ENCODE results near the gene GPR148. TPM values are rescaled to one million over a fixed set of nuclear protein-coding genes. Genes with fewer than 3 reads are reported as not detected.

Gene GPR148
- total and polyA plus RNA-seq, 2 of the 4 experiments (the other 2 are of a cell fraction): not detected

DNA sequence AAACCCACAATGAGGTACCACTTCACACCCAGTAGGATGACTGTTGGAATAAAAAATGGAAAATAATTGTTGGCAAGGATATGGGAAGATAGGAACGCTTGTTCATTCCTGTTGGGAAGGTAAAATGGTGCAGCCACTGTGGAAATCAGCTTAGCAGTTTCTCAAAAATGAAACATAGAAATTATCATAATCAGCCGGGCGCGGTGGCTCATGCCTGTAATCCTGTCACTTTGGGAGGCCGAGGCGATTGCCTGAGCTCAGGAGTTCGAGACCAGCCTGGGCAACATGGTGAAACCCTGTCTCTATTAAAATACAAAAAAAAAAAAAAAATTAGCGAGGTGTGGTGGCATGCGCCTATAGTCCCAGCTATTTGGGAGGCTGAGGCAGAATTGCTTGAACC is 49.9 kb downstream of the GPR148 start:
- intact Hi-C loops (cut with micrococcal nuclease) (no loop called here), dilution Hi-C loops (cut with HindIII; ENCODE audit: low sequenced_read_pairs, unreplicated experiment) (no loop called here), in situ Hi-C loops (cut with MboI; ENCODE audit: low sequenced_read_pairs) (no loop called here)
- Histone ChIP-seq H3K79me1 (ENCODE audit: low read depth in 1 of 2, low read length in 2 of 2) (no peaks in the 10 kb centered on the region), H2AK9ac (replicated peaks; ENCODE audit: low read depth, low read length, poor library complexity) (no peak overlapping the region), H4K91ac (ENCODE audit: insufficient read depth, low read depth, low read length) (no peak overlapping the region), H3K4ac (ENCODE audit: low read depth, low read length) (no peak overlapping the region), H2BK15ac (ENCODE audit: low read depth, low read length) (no peak overlapping the region), H3K36me3 (ENCODE audit: control insufficient read depth, insufficient read depth, low read length) (no peaks in the 10 kb centered on the region), H4K8ac (ENCODE audit: low read depth in 2 of 2, low read length in 2 of 2) (no peak overlapping the region), H3K27ac (ENCODE audit: insufficient read depth, low read length) (no peak overlapping the region), H3K56ac (ENCODE audit: extremely low read depth, insufficient read depth, low read length) (no peak overlapping the region), H3K27me3 (ENCODE audit: control insufficient read depth, insufficient read depth, low read length) (no peaks in the 10 kb centered on the region), H3K9ac (ENCODE audit: low read depth, low read length) (no peak overlapping the region), H2BK120ac (ENCODE audit: low read depth, low read length) (no peak overlapping the region), H2AFZ (replicated peaks; ENCODE audit: low read length, poor library complexity) (no peak overlapping the region), H3K9me1 (ENCODE audit: insufficient read depth, low read length) (no peaks in the 10 kb centered on the region), H2AK5ac (ENCODE audit: low read depth, low read length) (no peak overlapping the region), H3K4me2 (ENCODE audit: low read depth, low read length) (no peak overlapping the region), H3K4me3 (ENCODE audit: insufficient read depth, low read depth, low read length) (no peak overlapping the region), H2BK5ac (ENCODE audit: low read depth, low read length, poor library complexity, severe bottlenecking) (no peak overlapping the region), H3K9me3 (ENCODE audit: control insufficient read depth, insufficient read depth, low read length) (no peaks in the 10 kb centered on the region), H3K23ac (ENCODE audit: low read depth, low read length) (no peak overlapping the region), H4K20me1 (ENCODE audit: insufficient read depth, low read length) (no peaks in the 10 kb centered on the region), H4K5ac (ENCODE audit: low read depth, low read length) (no peak overlapping the region), H3K14ac (replicated peaks; ENCODE audit: low read depth, low read length) (no peak overlapping the region), H3K18ac (ENCODE audit: low read depth, low read length) (no peak overlapping the region), H3K4me1 (ENCODE audit: control insufficient read depth, insufficient read depth, low read length) (no peaks in the 10 kb centered on the region), H2BK20ac (ENCODE audit: low read depth, low read length) (no peak overlapping the region)
- no peak for DNase-seq
- POLR2A ChIA-PET (ENCODE audit: unreplicated experiment): no interaction called here
- no peak for ATAC-seq (ENCODE audit: low read depth)
- CTCF ChIA-PET: no interaction called here
- WGBS, 2 experiments (ENCODE audit: extremely low coverage in 2 of 2, insufficient read length in 1 of 2): no CpG with 5 or more reads among the region's 9 CpGs
- no peak for TF ChIP-seq RCOR1 (IDR thresholded peaks at IDR 0.05; ENCODE audit: insufficient replicate concordance, low read length)
- no peak for TF ChIP-seq RFX5 (IDR thresholded peaks at IDR 0.05; ENCODE audit: low read depth, low read length)
- no peak for TF ChIP-seq NFE2L2 (IDR thresholded peaks at IDR 0.05; ENCODE audit: low read depth, low read length)
- TF ChIP-seq FOS (IDR thresholded peaks at IDR 0.05; ENCODE audit: low read depth, low read length): no peak
- TF ChIP-seq, protein P1, sequence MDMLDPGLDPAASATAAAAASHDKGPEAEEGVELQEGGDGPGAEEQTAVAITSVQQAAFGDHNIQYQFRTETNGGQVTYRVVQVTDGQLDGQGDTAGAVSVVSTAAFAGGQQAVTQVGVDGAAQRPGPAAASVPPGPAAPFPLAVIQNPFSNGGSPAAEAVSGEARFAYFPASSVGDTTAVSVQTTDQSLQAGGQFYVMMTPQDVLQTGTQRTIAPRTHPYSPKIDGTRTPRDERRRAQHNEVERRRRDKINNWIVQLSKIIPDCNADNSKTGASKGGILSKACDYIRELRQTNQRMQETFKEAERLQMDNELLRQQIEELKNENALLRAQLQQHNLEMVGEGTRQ (IDR thresholded peaks at IDR 0.05; ENCODE audit: low read depth, low read length): no peak
- no peak for TF ChIP-seq MAFK (IDR thresholded peaks at IDR 0.05; ENCODE audit: low read depth, low read length)
- TF ChIP-seq SMC3 (IDR thresholded peaks at IDR 0.05; ENCODE audit: low read depth, low read length): no peak
- no TSS peak for BruUV-seq (replicated peaks)

Other genes with a start within 250 kb of the GPR148 start
- gene POTEI, start 219.7 kb upstream of the GPR148 start, total RNA-seq (2012; rRNA removed): not detected in 2 replicates
- gene POTEI, start 219.7 kb upstream of the GPR148 start, polyA plus RNA-seq (2012; rRNA removed): not detected in 2 replicates
- gene CFC1B, start 207.8 kb upstream of the GPR148 start, total RNA-seq (2012; rRNA removed): not detected in 2 replicates
- gene CFC1B, start 207.8 kb upstream of the GPR148 start, polyA plus RNA-seq (2012; rRNA removed): not detected in 2 replicates
- gene CFC1, start 129.5 kb upstream of the GPR148 start, total RNA-seq (2012; rRNA removed): not detected in 2 replicates
- not detected in 2 replicates for gene CFC1, start 129.5 kb upstream of the GPR148 start, polyA plus RNA-seq (2012; rRNA removed)
- not detected in 2 replicates for gene POTEJ, start 117.6 kb upstream of the GPR148 start, total RNA-seq (2012; rRNA removed)
- gene POTEJ, start 117.6 kb upstream of the GPR148 start, polyA plus RNA-seq (2012; rRNA removed): not detected in 2 replicates
- not detected in 2 replicates for gene AMER3, start 26.5 kb downstream of the GPR148 start, total RNA-seq (2012; rRNA removed)
- gene AMER3, start 26.5 kb downstream of the GPR148 start, polyA plus RNA-seq (2012; rRNA removed): not detected in 2 replicates
- 2.7 and 3.3 TPM in 2 replicates for gene ARHGEF4, start 107.8 kb downstream of the GPR148 start, total RNA-seq (2012; rRNA removed)
- gene ARHGEF4, start 107.8 kb downstream of the GPR148 start, polyA plus RNA-seq (2012; rRNA removed): 5.0 and 6.5 TPM in 2 replicates

Measured in IMR-90 (cell line).